WTC11 (cell line): ENCODE measurements around the gene SALL3. TPM values are rescaled to one million over a fixed set of nuclear protein-coding genes. Genes with fewer than 3 reads are reported as not detected.

Experiments used
- ATAC-seq: fragments of 200-7000 bp; cut with Tn5 transposase; 2 replicates; pipeline ENCODE4 v1.10.0; 2021; ENCODE audit warnings: mild to moderate bottlenecking, moderate library complexity
- CTCF ChIA-PET: fragments of 300-600 bp; sonication (Branson Sonifier 250); formaldehyde crosslinking; loops from one replicate; lab custom pipeline; 2021; ENCODE audit warnings: antibody characterized with exemption; lab: Charles Lee
- POLR2A ChIA-PET: fragments of 350-600 bp; sonication (Branson Sonifier 250); formaldehyde crosslinking; loops from one replicate; lab custom pipeline; 2021; ENCODE audit warnings: antibody characterized with exemption; lab: Charles Lee
- DNase-seq: peaks from one replicate; pipeline ENCODE4 v3.0.0; 2021; ENCODE audit warnings: low spot score
- H3K27ac Mint-ChIP-seq: 2 replicates; pipeline ENCODE4 v1.8.0; 2021; ENCODE audit warnings: mixed read lengths
- H3K27me3 Mint-ChIP-seq: 2 replicates; pipeline ENCODE4 v1.8.0; 2021; ENCODE audit warnings: low read depth, mild to moderate bottlenecking, moderate library complexity, mixed read lengths
- H3K36me3 Mint-ChIP-seq: 2 replicates; pipeline ENCODE4 v1.8.0; 2021; ENCODE audit warnings: mixed read lengths
- H3K4me1 Mint-ChIP-seq: 2 replicates; pipeline ENCODE4 v1.8.0; 2022; ENCODE audit warnings: mixed read lengths
- H3K4me3 Mint-ChIP-seq: 2 replicates; pipeline ENCODE4 v1.8.0; 2021; ENCODE audit warnings: mild to moderate bottlenecking, moderate library complexity, mixed read lengths
- H3K9me3 Mint-ChIP-seq: 2 replicates; pipeline ENCODE4 v1.8.0; 2021; ENCODE audit warnings: mixed read lengths
- CREB1 ChIP-seq: sonication (generic); formaldehyde crosslinking; IDR thresholded peaks from 2 replicates; pipeline ENCODE4 v1.8.0; 2023; ENCODE audit warnings: mild to moderate bottlenecking, missing genetic modification reagents
- E2F5 ChIP-seq: sonication (generic); formaldehyde crosslinking; IDR thresholded peaks from 2 replicates; pipeline ENCODE4 v1.8.1; 2022; ENCODE audit warnings: mild to moderate bottlenecking, moderate library complexity, missing genetic modification reagents
- EMX1 ChIP-seq: fragments of 250-450 bp; sonication (Bioruptor Pico); IDR thresholded peaks from 2 replicates; pipeline ENCODE4 v1.8.0; 2021; ENCODE audit warnings: mild to moderate bottlenecking
- FOXP4 ChIP-seq: sonication (generic); formaldehyde crosslinking; IDR thresholded peaks from 2 replicates; pipeline ENCODE4 v1.8.0; 2022; ENCODE audit warnings: mild to moderate bottlenecking, missing genetic modification reagents
- NFYB ChIP-seq: sonication (generic); formaldehyde crosslinking; conservative IDR thresholded peaks from 2 replicates; pipeline ENCODE4 v1.8.0; 2022; ENCODE audit warnings: low read depth, missing genetic modification reagents
- SMAD4 ChIP-seq: sonication (generic); formaldehyde crosslinking; IDR thresholded peaks from 2 replicates; pipeline ENCODE4 v1.8.0; 2022; ENCODE audit warnings: mild to moderate bottlenecking, missing genetic modification reagents
- SP1 ChIP-seq: sonication (generic); formaldehyde crosslinking; conservative IDR thresholded peaks from 2 replicates; pipeline ENCODE4 v1.8.1; 2022; ENCODE audit warnings: missing genetic modification reagents
- ZNF317 ChIP-seq: sonication (generic); formaldehyde crosslinking; IDR thresholded peaks from 2 replicates; pipeline ENCODE4 v1.8.1; 2023; ENCODE audit warnings: low read depth, mild to moderate bottlenecking, moderate library complexity, missing genetic modification reagents, borderline replicate concordance
- total RNA-seq: library from RNA; stranded (reverse); gene quantifications from 3 replicates; pipeline ENCODE4 v1.2.3, GENCODE V29; 2021
- TF ChIP-seq, protein P1 (sequence below): sonication (generic); formaldehyde crosslinking; IDR thresholded peaks from 2 replicates; pipeline ENCODE4 v1.8.0; 2022; ENCODE audit warnings: missing genetic modification reagents
- TF ChIP-seq, protein P2 (sequence below): sonication (generic); formaldehyde crosslinking; IDR thresholded peaks from 2 replicates; pipeline ENCODE4 v1.8.0; 2023; ENCODE audit warnings: mild to moderate bottlenecking, missing genetic modification reagents

Gene SALL3
- total RNA-seq, 1 experiment from 2014 or later: 87.0 TPM

DNA sequence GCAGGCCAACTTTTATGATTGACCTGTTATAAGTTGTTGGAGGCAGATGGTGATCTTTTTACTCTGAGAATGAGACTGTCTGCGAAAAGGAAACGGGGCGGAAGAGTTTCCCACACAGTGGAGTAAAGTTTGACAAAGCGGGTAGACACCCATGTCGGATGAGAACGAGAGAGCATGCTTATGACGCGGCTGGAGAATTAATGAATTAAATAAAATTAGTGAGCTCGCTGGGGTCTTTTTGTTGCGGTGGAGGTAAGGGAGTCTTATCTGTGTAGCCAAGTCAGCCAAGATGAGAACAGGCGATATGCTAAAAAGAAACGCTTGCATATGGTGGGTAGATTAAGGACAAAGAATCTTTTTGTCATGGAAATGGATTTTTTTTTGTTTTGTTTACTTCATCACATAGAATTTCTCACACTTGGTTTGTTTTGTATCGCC is 1.8 kb downstream of the SALL3 start (continued):
- TF ChIP-seq E2F5 (CRISPR knock-in tag) (no peak), SMAD4 (no peak), NFYB (CRISPR knock-in tag) (no peak), EMX1 (CRISPR knock-in tag) (no peak)

GRCh38 chr18:78981989-78982620 is 2.5 kb downstream of the SALL3 start:
- no peak for ATAC-seq
- ChIA-PET POLR2A (interaction anchor here (1.3 kb wide), 1 partner anchor 9 kb away, joined by 4 read pairs; no protein-coding TSS in a partner anchor), CTCF (interaction anchor here (0.6 to 2.6 kb wide), 3 partner anchors 9 to 107 kb away, joined by 3 to 10 read pairs (median 4); no protein-coding TSS in a partner anchor)
- no peaks in the 10 kb centered on the region for H3K9me3 Mint-ChIP-seq
- peaks cover under 1% of the 10 kb centered on the region; the same call in 1 of the 2 replicates for H3K36me3 Mint-ChIP-seq
- no peak for TF ChIP-seq ZNF317 (CRISPR knock-in tag)
- TF ChIP-seq, protein P1, sequence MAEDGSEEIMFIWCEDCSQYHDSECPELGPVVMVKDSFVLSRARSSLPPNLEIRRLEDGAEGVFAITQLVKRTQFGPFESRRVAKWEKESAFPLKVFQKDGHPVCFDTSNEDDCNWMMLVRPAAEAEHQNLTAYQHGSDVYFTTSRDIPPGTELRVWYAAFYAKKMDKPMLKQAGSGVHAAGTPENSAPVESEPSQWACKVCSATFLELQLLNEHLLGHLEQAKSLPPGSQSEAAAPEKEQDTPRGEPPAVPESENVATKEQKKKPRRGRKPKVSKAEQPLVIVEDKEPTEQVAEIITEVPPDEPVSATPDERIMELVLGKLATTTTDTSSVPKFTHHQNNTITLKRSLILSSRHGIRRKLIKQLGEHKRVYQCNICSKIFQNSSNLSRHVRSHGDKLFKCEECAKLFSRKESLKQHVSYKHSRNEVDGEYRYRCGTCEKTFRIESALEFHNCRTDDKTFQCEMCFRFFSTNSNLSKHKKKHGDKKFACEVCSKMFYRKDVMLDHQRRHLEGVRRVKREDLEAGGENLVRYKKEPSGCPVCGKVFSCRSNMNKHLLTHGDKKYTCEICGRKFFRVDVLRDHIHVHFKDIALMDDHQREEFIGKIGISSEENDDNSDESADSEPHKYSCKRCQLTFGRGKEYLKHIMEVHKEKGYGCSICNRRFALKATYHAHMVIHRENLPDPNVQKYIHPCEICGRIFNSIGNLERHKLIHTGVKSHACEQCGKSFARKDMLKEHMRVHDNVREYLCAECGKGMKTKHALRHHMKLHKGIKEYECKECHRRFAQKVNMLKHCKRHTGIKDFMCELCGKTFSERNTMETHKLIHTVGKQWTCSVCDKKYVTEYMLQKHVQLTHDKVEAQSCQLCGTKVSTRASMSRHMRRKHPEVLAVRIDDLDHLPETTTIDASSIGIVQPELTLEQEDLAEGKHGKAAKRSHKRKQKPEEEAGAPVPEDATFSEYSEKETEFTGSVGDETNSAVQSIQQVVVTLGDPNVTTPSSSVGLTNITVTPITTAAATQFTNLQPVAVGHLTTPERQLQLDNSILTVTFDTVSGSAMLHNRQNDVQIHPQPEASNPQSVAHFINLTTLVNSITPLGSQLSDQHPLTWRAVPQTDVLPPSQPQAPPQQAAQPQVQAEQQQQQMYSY (CRISPR knock-in tag): peak; percentile 77
- no peak for DNase-seq
- peaks cover 53% of the 10 kb centered on the region for H3K27me3 Mint-ChIP-seq
- H3K4me1 Mint-ChIP-seq: peaks cover 59% of the 10 kb centered on the region
- H3K4me3 Mint-ChIP-seq: peak overlapping the region; percentile 81
- peak overlapping the region; percentile 94 for H3K27ac Mint-ChIP-seq

DNA sequence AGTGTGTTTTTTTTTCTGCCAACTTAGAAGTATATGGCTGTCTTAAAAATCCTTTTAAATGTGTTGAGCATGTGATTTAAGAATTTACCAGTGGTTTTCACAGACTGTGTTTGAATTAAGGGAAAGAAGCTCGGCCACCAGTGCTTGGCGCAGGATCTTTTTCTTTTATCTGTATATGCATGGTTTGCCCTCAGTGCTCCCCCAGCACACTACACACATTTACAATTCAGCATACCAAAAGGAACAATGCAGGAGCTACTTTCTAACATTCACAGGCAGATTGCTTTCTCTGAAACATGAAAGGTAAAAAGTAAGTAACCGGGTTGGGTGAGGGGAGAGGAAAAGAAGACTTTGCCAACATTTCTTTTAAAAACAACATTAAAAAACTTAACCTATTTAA is 3.9 kb downstream of the SALL3 start:
- H3K4me1 Mint-ChIP-seq: peaks cover 64% of the 10 kb centered on the region
- peak overlapping the region; percentile 70 for H3K4me3 Mint-ChIP-seq
- ATAC-seq (peak; percentile 11), DNase-seq (no peak)
- H3K27ac Mint-ChIP-seq: peak overlapping the region; percentile 55
- no peaks in the 10 kb centered on the region for H3K9me3 Mint-ChIP-seq
- H3K36me3 Mint-ChIP-seq: no peaks in the 10 kb centered on the region
- ChIA-PET CTCF (interaction anchor here (0.8 to 2.8 kb wide), 9 partner anchors 8 to 478 kb away, joined by 3 to 14 read pairs (median 3); no protein-coding TSS in a partner anchor), POLR2A (interaction anchor here (1.3 kb wide), 1 partner anchor 11 kb away, joined by 4 read pairs; no protein-coding TSS in a partner anchor)
- peaks cover 39% of the 10 kb centered on the region for H3K27me3 Mint-ChIP-seq
- TF ChIP-seq CREB1 (CRISPR knock-in tag): no peak
- peak; percentile 61; the same call in 1 of the 2 replicates for TF ChIP-seq FOXP4 (CRISPR knock-in tag)
- TF ChIP-seq, protein P2, sequence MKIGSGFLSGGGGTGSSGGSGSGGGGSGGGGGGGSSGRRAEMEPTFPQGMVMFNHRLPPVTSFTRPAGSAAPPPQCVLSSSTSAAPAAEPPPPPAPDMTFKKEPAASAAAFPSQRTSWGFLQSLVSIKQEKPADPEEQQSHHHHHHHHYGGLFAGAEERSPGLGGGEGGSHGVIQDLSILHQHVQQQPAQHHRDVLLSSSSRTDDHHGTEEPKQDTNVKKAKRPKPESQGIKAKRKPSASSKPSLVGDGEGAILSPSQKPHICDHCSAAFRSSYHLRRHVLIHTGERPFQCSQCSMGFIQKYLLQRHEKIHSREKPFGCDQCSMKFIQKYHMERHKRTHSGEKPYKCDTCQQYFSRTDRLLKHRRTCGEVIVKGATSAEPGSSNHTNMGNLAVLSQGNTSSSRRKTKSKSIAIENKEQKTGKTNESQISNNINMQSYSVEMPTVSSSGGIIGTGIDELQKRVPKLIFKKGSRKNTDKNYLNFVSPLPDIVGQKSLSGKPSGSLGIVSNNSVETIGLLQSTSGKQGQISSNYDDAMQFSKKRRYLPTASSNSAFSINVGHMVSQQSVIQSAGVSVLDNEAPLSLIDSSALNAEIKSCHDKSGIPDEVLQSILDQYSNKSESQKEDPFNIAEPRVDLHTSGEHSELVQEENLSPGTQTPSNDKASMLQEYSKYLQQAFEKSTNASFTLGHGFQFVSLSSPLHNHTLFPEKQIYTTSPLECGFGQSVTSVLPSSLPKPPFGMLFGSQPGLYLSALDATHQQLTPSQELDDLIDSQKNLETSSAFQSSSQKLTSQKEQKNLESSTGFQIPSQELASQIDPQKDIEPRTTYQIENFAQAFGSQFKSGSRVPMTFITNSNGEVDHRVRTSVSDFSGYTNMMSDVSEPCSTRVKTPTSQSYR: 0 out of 2 replicates have a peak, but pooled peaks have one; percentile 46
- no peak for TF ChIP-seq SP1 (CRISPR knock-in tag)
